H54 (cell line): Measurements from ENCODE around the gene ELP4.
A peak's percentile ranks its signal among the peaks of the same experiment; 100 is the strongest.
"Not testable (repeated sequence)": the region's sequence is repeated elsewhere in the genome, so short reads cannot be mapped to it uniquely, and the experiment has no call there.

Source experiments
- DNase-seq: peaks from one replicate; pipeline ENCODE4 v3.0.0; 2011; ENCODE audit warnings: low spot score, mixed read lengths; ENCODE audit not compliant: insufficient read length
- FAIRE-seq: peaks from 3 replicates; lab custom pipeline; 2011; peaks lifted over from hg19 to GRCh38; lab: Jason Lieb, UNC
- POLR2A ChIP-seq: IDR thresholded peaks from 2 replicates; pipeline ENCODE4 v1.6.1; 2011; ENCODE audit warnings: low read depth, mild to moderate bottlenecking, low read length

The ELP4 gene

GRCh38 chr11:31720225-31720624 lies 210.7 kb downstream of the ELP4 start:
- DNase-seq (no peak), FAIRE-seq (no peak)
- TF ChIP-seq POLR2A = no peak

- no peak for TF ChIP-seq POLR2A
- FAIRE-seq = no peak
- DNase-seq = no peak
These were observed 211.3 kb downstream of the ELP4 start for GRCh38 chr11:31720671-31721365.

- no peak for TF ChIP-seq POLR2A
- no peak for FAIRE-seq
- no peak for DNase-seq
These were observed 213.2 kb downstream of the ELP4 start for GRCh38 chr11:31722754-31723153.

- DNase-seq (no peak), FAIRE-seq (no peak)
- TF ChIP-seq POLR2A = no peak
These were observed 215.6 kb downstream of the ELP4 start for GRCh38 chr11:31725176-31725575.

- DNase-seq (no peak), FAIRE-seq (no peak)
- no peak for TF ChIP-seq POLR2A
These were observed 218.9 kb downstream of the ELP4 start for GRCh38 chr11:31728432-31728831.

- DNase-seq (no peak), FAIRE-seq (no peak)
- no peak for TF ChIP-seq POLR2A
These were observed 230.6 kb downstream of the ELP4 start for GRCh38 chr11:31740131-31740530.

GRCh38 chr11:31740731-31741368 lies 231.3 kb downstream of the ELP4 start:
- FAIRE-seq, DNase-seq: not testable (repeated sequence)

GRCh38 chr11:31747581-31747980 lies 238.0 kb downstream of the ELP4 start:
- TF ChIP-seq POLR2A = no peak
- DNase-seq (no peak), FAIRE-seq (no peak)

- FAIRE-seq (no peak), DNase-seq (no peak)
- TF ChIP-seq POLR2A = no peak
These were observed 247.8 kb downstream of the ELP4 start for GRCh38 chr11:31757260-31757835.

GRCh38 chr11:31761636-31762035 lies 252.1 kb downstream of the ELP4 start:
- DNase-seq (no peak), FAIRE-seq (peak; percentile 69)
- TF ChIP-seq POLR2A = no peak

GRCh38 chr11:31763296-31763695 lies 253.7 kb downstream of the ELP4 start:
- FAIRE-seq (no peak), DNase-seq (no peak)
- TF ChIP-seq POLR2A = no peak

- no peak for DNase-seq
- no peak for TF ChIP-seq POLR2A
- no peak for FAIRE-seq
These were observed 254.7 kb downstream of the ELP4 start for GRCh38 chr11:31764261-31764660.

- FAIRE-seq (no peak), DNase-seq (no peak)
- TF ChIP-seq POLR2A = no peak
These were observed 255.2 kb downstream of the ELP4 start for GRCh38 chr11:31764766-31765165.

GRCh38 chr11:31767066-31767465 lies 257.5 kb downstream of the ELP4 start:
- TF ChIP-seq POLR2A = no peak
- no peak for FAIRE-seq
- DNase-seq = no peak

GRCh38 chr11:31767685-31768084 lies 258.1 kb downstream of the ELP4 start:
- FAIRE-seq (no peak), DNase-seq (no peak)
- no peak for TF ChIP-seq POLR2A
